GM12864 (cell line): ENCODE data around the gene MAN2B1.

Experiments used
- DNase-seq: peaks from one replicate; pipeline ENCODE4 v3.0.0-alpha.2; 2011; ENCODE audit warnings: low read depth
- H3K4me3 ChIP-seq: 2 replicates; pipeline ENCODE4 v1.5.1; 2011; ENCODE audit warnings: mild to moderate bottlenecking, low read depth, low read length, control low read depth
- CTCF ChIP-seq: IDR thresholded peaks from 2 replicates; pipeline ENCODE4 v1.5.1; 2011; ENCODE audit warnings: low read depth, mild to moderate bottlenecking, moderate library complexity, low read length, control low read depth, inconsistent platforms; ENCODE audit errors: missing control alignments

MAN2B1 gene

GRCh38 chr19:12695997-12696365 lies 29.4 kb upstream of the MAN2B1 start:
- TF ChIP-seq CTCF, result no peak
- no peak for DNase-seq
- peak overlapping the region; percentile 95 for H3K4me3 ChIP-seq

GRCh38 chr19:12695514-12695913 lies 29.0 kb upstream of the MAN2B1 start:
- no peak for DNase-seq
- peak overlapping the region; percentile 95 for H3K4me3 ChIP-seq
- TF ChIP-seq CTCF, result no peak

GRCh38 chr19:12695096-12695495 lies 28.6 kb upstream of the MAN2B1 start:
- H3K4me3 ChIP-seq, result no peak overlapping the region
- no peak for DNase-seq
- no peak for TF ChIP-seq CTCF

- no peak for TF ChIP-seq CTCF
- H3K4me3 ChIP-seq, result no peak overlapping the region
- no peak for DNase-seq
Measured at GRCh38 chr19:12694641-12695040, 28.1 kb upstream of the MAN2B1 start.

GRCh38 chr19:12692960-12693359 lies 26.4 kb upstream of the MAN2B1 start:
- DNase-seq, result no peak
- no peak for TF ChIP-seq CTCF
- no peak overlapping the region for H3K4me3 ChIP-seq

GRCh38 chr19:12689581-12690216 lies 23.2 kb upstream of the MAN2B1 start:
- H3K4me3 ChIP-seq, result no peak overlapping the region
- no peak for DNase-seq
- TF ChIP-seq CTCF, result no peak

- H3K4me3 ChIP-seq, result no peak overlapping the region
- DNase-seq, result no peak
- TF ChIP-seq CTCF, result no peak
Measured at GRCh38 chr19:12689012-12689411, 22.5 kb upstream of the MAN2B1 start.
